ENCODE results near the gene TMEM140. TPM values are rescaled to one million over a fixed set of nuclear protein-coding genes. Genes with fewer than 3 reads are reported as not detected.
"Not testable (repeated sequence)": the region's sequence is repeated elsewhere in the genome, so short reads cannot be mapped to it uniquely, and the experiment has no call there.

Gene TMEM140
- total RNA-seq, 1 donor from 2014 or later: 39.3 TPM

DNA sequence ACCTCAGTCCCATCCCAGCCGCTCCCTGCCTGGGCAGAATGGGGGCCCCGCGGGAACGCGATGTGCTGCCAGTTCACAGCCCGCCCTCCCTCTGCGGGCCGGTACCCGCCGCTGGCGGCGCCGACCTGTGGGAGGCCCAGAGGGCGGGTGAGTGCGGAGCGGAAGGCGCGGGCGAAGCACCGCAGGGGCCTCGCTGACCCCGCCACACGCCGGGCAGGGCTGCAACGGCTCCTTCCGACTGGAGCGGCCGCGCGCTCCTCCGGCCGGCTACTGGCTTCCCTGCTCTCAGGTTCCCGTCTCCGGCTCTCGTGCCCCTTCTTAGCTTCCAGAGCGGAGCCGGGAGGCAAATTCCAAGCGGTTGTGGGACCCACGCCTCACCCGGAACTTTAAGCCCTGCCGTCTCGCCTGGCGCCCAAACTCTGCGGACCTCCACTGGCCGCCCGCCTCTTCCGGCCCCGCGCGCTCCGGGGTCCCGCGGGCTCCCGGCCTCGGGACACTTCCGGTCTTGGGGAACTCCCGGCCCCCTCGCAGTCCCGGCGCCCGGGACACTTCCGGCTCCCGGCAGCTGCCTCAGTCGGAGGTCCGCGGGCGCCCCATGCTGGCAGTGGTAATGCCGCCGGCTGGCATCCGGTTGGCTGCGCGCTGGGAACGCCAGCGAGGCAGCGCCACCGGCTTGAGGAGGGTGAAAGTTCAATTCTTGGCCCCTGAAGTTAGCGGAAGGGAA is 22.6 kb downstream of the TMEM140 start, which contains the start of gene CYREN:
CYREN (minus strand) TSS at position 434 of the 724 bp plus-strand sequence. CDS start 1,785 bp downstream, outside the sequence.
- H3K27me3 ChIP-seq (ENCODE audit: low read depth): no peaks in the 10 kb centered on the region
- H3K27ac ChIP-seq: peak within 1 kb of the TSS; percentile 94
- intact Hi-C loops (cut with DNase I): no loop called here
- H3K4me3 ChIP-seq: peak within 1 kb of the TSS; percentile 77
- peaks cover 46% of the 10 kb centered on the region for H3K4me1 ChIP-seq
- peak; percentile 98 for DNase-seq
- peaks cover 29% of the 10 kb centered on the region for H3K36me3 ChIP-seq
- no peaks in the 10 kb centered on the region for H3K9me3 ChIP-seq
- ATAC-seq: peak; percentile 96 to 97
- TF ChIP-seq, protein P1, sequence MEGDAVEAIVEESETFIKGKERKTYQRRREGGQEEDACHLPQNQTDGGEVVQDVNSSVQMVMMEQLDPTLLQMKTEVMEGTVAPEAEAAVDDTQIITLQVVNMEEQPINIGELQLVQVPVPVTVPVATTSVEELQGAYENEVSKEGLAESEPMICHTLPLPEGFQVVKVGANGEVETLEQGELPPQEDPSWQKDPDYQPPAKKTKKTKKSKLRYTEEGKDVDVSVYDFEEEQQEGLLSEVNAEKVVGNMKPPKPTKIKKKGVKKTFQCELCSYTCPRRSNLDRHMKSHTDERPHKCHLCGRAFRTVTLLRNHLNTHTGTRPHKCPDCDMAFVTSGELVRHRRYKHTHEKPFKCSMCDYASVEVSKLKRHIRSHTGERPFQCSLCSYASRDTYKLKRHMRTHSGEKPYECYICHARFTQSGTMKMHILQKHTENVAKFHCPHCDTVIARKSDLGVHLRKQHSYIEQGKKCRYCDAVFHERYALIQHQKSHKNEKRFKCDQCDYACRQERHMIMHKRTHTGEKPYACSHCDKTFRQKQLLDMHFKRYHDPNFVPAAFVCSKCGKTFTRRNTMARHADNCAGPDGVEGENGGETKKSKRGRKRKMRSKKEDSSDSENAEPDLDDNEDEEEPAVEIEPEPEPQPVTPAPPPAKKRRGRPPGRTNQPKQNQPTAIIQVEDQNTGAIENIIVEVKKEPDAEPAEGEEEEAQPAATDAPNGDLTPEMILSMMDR (IDR thresholded peaks at IDR 0.05): peak; percentile 62

DNA sequence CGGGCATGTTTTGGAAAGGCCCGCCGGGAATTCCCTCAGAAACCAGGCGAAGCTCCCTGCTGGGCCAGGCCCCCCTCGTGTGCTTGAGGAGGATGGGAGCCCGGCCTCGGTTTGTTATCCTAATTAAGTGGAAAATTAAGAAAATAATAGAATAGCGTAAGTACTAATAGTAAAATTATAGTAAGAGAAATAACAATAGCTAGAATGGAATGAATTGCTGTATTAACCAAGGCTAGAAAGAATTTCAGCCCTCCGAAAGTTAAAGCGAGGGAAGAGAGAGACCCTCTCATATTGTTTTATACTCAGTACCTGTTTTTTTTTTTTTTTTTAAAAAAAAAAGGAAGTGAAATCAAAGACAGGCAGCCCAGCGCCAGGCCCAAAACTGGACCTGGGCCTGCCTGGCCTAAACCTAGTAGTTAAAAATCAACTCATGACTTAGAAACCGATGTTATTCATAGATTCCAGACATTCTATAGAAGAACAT is 23.2 kb downstream of the TMEM140 start:
- peaks cover 26% of the 10 kb centered on the region for H3K36me3 ChIP-seq
- ATAC-seq; H3K9me3 ChIP-seq; DNase-seq; intact Hi-C loops (cut with DNase I); H3K27me3 ChIP-seq (ENCODE audit: low read depth): not testable (repeated sequence)
- H3K4me3 ChIP-seq: peak overlapping the region; percentile 77
- H3K27ac ChIP-seq: peak overlapping the region; percentile 94
- peaks cover 40% of the 10 kb centered on the region for H3K4me1 ChIP-seq

DNA sequence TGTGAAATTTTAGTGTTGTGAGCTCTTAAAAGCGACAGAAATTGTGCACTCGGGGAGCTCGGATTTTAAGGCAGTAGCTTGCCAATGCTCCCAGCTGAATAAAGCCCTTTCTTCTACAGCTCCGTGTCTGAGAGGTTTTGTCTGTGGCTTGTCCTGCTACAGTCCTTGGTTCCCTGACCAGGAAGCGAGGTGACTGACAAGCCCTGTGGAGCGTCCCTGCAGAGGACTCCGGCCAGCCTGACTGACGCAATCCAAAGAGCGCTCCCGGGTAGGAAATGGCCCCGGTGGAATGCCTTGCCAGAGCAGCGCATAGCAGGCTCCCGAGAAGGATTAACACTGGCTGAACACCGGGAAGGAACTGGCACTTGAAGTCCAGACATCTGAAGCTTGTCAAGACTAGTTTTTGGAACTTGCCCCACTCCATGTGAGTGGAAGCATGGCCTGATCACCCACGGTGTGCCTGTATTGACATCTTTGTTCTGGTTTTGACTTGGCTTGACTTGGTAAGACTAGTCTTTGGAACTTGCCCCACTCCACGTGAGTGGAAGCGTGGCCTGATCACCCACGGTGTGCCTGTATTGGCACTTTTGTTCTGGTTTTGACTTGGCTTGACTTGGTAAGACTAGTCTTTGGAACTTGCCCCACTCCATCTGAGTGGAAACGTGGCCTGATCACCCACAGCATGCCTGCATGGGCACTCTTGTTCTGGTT is 23.9 kb downstream of the TMEM140 start:
- H3K9me3 ChIP-seq; DNase-seq; H3K27me3 ChIP-seq (ENCODE audit: low read depth); intact Hi-C loops (cut with DNase I); ATAC-seq: not testable (repeated sequence)
- peaks cover 36% of the 10 kb centered on the region for H3K4me1 ChIP-seq
- peaks cover 21% of the 10 kb centered on the region for H3K36me3 ChIP-seq
- H3K27ac ChIP-seq: peak overlapping the region; percentile 94
- H3K4me3 ChIP-seq: peak overlapping the region; percentile 77

DNA sequence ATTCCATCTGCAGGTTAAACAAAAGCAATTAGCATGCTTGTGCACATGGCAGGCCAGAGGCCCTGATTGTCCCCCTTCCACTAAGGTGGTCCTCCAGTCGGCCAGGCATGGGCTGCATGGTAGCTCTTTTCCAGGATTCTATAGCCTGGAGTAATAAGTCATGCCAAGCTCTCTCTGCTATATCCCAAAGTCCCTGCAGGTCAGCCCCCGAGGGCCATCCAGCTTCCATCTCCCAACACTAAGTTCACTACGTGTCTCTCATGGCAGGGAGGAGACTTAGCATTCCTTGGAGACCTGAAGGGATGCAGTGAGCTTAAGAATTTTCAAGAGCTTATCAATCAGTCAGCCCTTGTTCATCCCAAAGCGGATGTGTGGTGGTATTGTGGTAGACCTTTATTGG is 26.0 kb downstream of the TMEM140 start:
- H3K27ac ChIP-seq; ATAC-seq; H3K27me3 ChIP-seq (ENCODE audit: low read depth); H3K36me3 ChIP-seq; H3K4me3 ChIP-seq; intact Hi-C loops (cut with DNase I); DNase-seq; H3K9me3 ChIP-seq: not testable (repeated sequence)
- peaks cover 15% of the 10 kb centered on the region for H3K4me1 ChIP-seq

DNA sequence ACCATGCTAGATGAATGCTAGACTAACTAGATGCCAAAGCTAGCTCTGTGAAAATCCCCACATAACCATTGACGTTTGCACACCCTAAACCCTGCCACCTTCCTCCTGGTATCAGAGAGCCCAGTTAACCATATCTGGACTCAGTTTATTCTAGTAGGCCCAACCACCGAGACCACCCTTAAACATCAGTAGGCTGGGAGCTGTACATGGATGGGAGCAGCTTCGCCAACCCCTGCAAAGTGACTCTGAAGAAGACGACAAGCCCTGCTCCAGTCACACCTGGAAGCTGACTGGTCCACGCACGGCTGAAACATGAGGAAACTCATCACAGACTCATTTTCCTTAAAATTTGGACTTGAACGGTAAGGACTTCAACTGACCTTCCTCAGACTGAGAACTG is 27.1 kb downstream of the TMEM140 start:
- ATAC-seq (no peak), DNase-seq (no peak)
- H3K27me3 ChIP-seq (ENCODE audit: low read depth): no peaks in the 10 kb centered on the region
- H3K36me3 ChIP-seq: peaks cover 7% of the 10 kb centered on the region
- H3K4me1 ChIP-seq: peaks cover 5% of the 10 kb centered on the region
- TF ChIP-seq, protein P1 (IDR thresholded peaks at IDR 0.05): no peak
- intact Hi-C loops (cut with DNase I): no loop called here
- peaks cover 6% of the 10 kb centered on the region for H3K9me3 ChIP-seq
- no peak overlapping the region for H3K4me3 ChIP-seq
- no peak overlapping the region for H3K27ac ChIP-seq

DNA sequence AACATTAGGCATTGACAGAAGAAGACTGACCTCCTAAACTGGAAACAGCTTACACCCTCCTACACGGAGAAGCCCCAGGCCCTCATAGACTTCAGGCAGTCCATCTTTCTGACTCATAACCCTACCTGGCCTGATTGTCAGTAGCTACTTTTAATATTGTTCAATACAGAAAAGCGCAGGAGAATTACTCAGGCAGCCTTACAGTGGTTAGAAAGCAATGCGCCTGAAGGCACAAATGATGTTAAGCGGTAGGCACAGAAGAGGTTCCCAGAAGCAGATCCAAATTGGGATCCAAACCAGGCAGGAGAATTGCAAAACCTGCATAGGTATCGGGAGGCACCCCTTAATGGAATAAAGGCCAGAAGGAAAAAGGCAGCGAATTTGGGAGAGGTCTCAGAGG is 28.1 kb downstream of the TMEM140 start:
- intact Hi-C loops (cut with DNase I): no loop called here
- H3K27me3 ChIP-seq (ENCODE audit: low read depth): no peaks in the 10 kb centered on the region
- H3K9me3 ChIP-seq: peaks cover 16% of the 10 kb centered on the region
- H3K4me3 ChIP-seq: no peak overlapping the region
- H3K27ac ChIP-seq: no peak overlapping the region
- TF ChIP-seq, protein P1 (IDR thresholded peaks at IDR 0.05): no peak
- no peak for DNase-seq
- no peak for ATAC-seq
- peaks cover 5% of the 10 kb centered on the region for H3K4me1 ChIP-seq
- H3K36me3 ChIP-seq: peaks cover 10% of the 10 kb centered on the region

All from lower lobe of right lung (tissue), 2 donors.